Colonic mucosa (tissue), 4 donors: Measurements from ENCODE around the gene ALG11. TPM values are rescaled to one million over a fixed set of nuclear protein-coding genes. Genes with fewer than 3 reads are reported as not detected.
A peak's percentile ranks its signal among the peaks of the same experiment; 100 is the strongest.

ENCODE experiments used
- DNase-seq: peaks from one replicate; pipeline ENCODE4 v3.0.0-alpha.2; 2020
- H3K27ac ChIP-seq: fragments of 200-600 bp; one replicate; pipeline ENCODE4 v1.8.0; 2021
- H3K27me3 ChIP-seq: fragments of 200-600 bp; one replicate; pipeline ENCODE4 v1.8.0; 2021
- H3K36me3 ChIP-seq: fragments of 200-600 bp; one replicate; pipeline ENCODE4 v1.8.0; 2021
- H3K4me1 ChIP-seq: fragments of 200-600 bp; one replicate; pipeline ENCODE4 v1.8.0; 2021; ENCODE audit warnings: mild to moderate bottlenecking
- H3K4me3 ChIP-seq: fragments of 200-600 bp; one replicate; pipeline ENCODE4 v1.8.0; 2021
- H3K9ac ChIP-seq, 2 donors: one replicate each; pipeline ENCODE4 v1.7.0; 2013; ENCODE audit warnings: control low read depth in 2 of 2, low read depth in 2 of 2, low read length in 2 of 2
- H3K9me3 ChIP-seq: fragments of 200-600 bp; one replicate; pipeline ENCODE4 v1.8.0; 2021
- CTCF ChIP-seq: fragments of 200-600 bp; IDR thresholded peaks from one replicate; pipeline ENCODE4 v1.8.0; 2022; ENCODE audit warnings: antibody characterized with exemption, mild to moderate bottlenecking
- intact Hi-C: fragments of 100-400 bp; cut with DNase I; formaldehyde crosslinking; loops from one replicate; pipeline ENCODE4 v1.14.1; 2022
- total RNA-seq, 2 donors: library from RNA; stranded (reverse); fragmentation: NEBNext Ultra II Directional in 1 of 2; extraction: Animal tissue kit (Norgen Biotek cat#: 25700) in 1 of 2; gene quantifications; one replicate each; pipeline ENCODE4 v1.2.1, GENCODE V29; 2021
- donor health status: healthy.
- donor health status: DM: no; HTN: no; CAD: no.
- donor health status: DM: no; HTN: no; CAD: no.

ALG11 gene
- total RNA-seq, 2 donors from 2014 or later, result 32.4 to 45.0 TPM

GRCh38 chr13:51998723-51999509, 13.3 kb upstream of the ALG11 start:
- no peak for DNase-seq
- no peak overlapping the region for H3K4me3 ChIP-seq

GRCh38 chr13:51999510-51999911, 12.7 kb upstream of the ALG11 start:
- H3K9me3 ChIP-seq, result no peaks in the 10 kb centered on the region
- H3K9ac ChIP-seq, result no peak overlapping the region
- TF ChIP-seq CTCF, result no peak
- H3K4me1 ChIP-seq, result peaks cover 15% of the 10 kb centered on the region
- no peak overlapping the region for H3K27ac ChIP-seq
- no peaks in the 10 kb centered on the region for H3K27me3 ChIP-seq
- no peak for DNase-seq
- no peaks in the 10 kb centered on the region for H3K36me3 ChIP-seq
- intact Hi-C loops, result loop anchor here (2.0 kb wide), 1 partner anchor 127 kb away; no protein-coding TSS in a partner anchor
- no peak overlapping the region for H3K4me3 ChIP-seq

More at GRCh38 chr13:51998723-51999509, 13.3 kb upstream of the ALG11 start:
- Histone ChIP-seq H3K9ac (no peak overlapping the region), H3K27ac (no peak overlapping the region), H3K4me1 (peaks cover 11% of the 10 kb centered on the region), H3K9me3 (no peaks in the 10 kb centered on the region), H3K27me3 (no peaks in the 10 kb centered on the region), H3K36me3 (no peaks in the 10 kb centered on the region)
- TF ChIP-seq CTCF, result no peak
- intact Hi-C loops, result loop anchor here (2.0 kb wide), 1 partner anchor 128 kb away; no protein-coding TSS in a partner anchor

- H3K9me3 ChIP-seq, result no peaks in the 10 kb centered on the region
- peaks cover 15% of the 10 kb centered on the region for H3K4me1 ChIP-seq
- no peaks in the 10 kb centered on the region for H3K36me3 ChIP-seq
- no peak overlapping the region for H3K4me3 ChIP-seq
- no peak for TF ChIP-seq CTCF
- H3K27me3 ChIP-seq, result no peaks in the 10 kb centered on the region
- H3K9ac ChIP-seq, result no peak overlapping the region
- DNase-seq, result no peak
- intact Hi-C loops, result loop anchor here (2.0 kb wide), 1 partner anchor 127 kb away; no protein-coding TSS in a partner anchor
- no peak overlapping the region for H3K27ac ChIP-seq
Observed at GRCh38 chr13:51999921-52000320, 12.3 kb upstream of the ALG11 start.

DNA sequence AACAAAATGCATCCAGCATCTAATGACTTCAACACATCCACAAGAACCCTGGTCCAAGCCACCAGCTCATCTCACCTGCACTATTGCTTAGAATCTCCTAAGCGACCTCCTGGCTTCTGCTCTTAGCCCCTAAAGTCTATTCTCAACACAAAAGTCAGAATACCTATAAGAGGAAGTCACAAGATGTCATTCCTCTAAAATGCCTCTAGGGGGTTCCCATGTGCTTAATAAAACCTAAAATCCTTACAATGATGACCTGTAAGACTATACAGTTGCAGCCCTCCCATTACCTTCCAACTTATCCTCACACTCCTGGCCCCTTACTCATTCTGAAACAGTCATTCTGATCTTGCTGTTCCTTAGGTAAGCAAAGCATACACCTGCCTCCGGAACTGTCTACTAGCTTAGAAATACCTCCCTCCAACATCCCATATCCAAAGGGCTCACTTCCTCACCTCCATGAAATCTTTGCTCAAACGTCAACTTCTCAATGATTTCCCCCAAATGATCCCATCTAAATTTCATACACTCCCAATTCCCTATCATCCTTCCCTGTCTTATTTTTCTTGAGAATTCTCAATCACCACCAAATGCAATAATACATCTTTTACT, 11.0 kb upstream of the ALG11 start:
- H3K9ac ChIP-seq, result no peak overlapping the region
- H3K4me3 ChIP-seq, result no peak overlapping the region
- no peaks in the 10 kb centered on the region for H3K36me3 ChIP-seq
- TF ChIP-seq CTCF, result peak; percentile 67
- no peaks in the 10 kb centered on the region for H3K9me3 ChIP-seq
- H3K27ac ChIP-seq, result no peak overlapping the region
- H3K4me1 ChIP-seq, result peaks cover 10% of the 10 kb centered on the region
- no peaks in the 10 kb centered on the region for H3K27me3 ChIP-seq
- intact Hi-C loops, result no loop called here
- no peak for DNase-seq

- intact Hi-C loops, result no loop called here
- peaks cover 10% of the 10 kb centered on the region for H3K4me1 ChIP-seq
- TF ChIP-seq CTCF, result no peak
Observed at GRCh38 chr13:52002361-52002760, 9.8 kb upstream of the ALG11 start.

More at GRCh38 chr13:52002361-52002760, 9.8 kb upstream of the ALG11 start:
- Histone ChIP-seq H3K36me3 (no peaks in the 10 kb centered on the region), H3K4me3 (no peak overlapping the region), H3K27ac (no peak overlapping the region), H3K9me3 (no peaks in the 10 kb centered on the region), H3K9ac (no peak overlapping the region), H3K27me3 (no peaks in the 10 kb centered on the region)
- DNase-seq, result no peak
